GM12874 (cell line): Measurements from ENCODE around the gene UBE2J2.

Experiments
- CTCF ChIP-seq: IDR thresholded peaks from 2 replicates; pipeline ENCODE4 v1.5.1; 2011; ENCODE audit warnings: low read depth, mild to moderate bottlenecking, control low read depth, low read length, moderate library complexity; ENCODE audit not compliant: insufficient read depth

UBE2J2 gene

GRCh38 chr1:1259951-1260600 lies 13.6 kb downstream of the UBE2J2 start:
- no peak for TF ChIP-seq CTCF

GRCh38 chr1:1259540-1259939 lies 14.1 kb downstream of the UBE2J2 start:
- no peak for TF ChIP-seq CTCF

GRCh38 chr1:1259119-1259488 lies 14.6 kb downstream of the UBE2J2 start:
- TF ChIP-seq CTCF, result no peak

- TF ChIP-seq CTCF, result no peak
These were observed 16.4 kb downstream of the UBE2J2 start for GRCh38 chr1:1256956-1257871.

- no peak for TF ChIP-seq CTCF
These were observed 18.0 kb downstream of the UBE2J2 start for GRCh38 chr1:1255611-1256010.

GRCh38 chr1:1255078-1255477 lies 18.6 kb downstream of the UBE2J2 start:
- no peak for TF ChIP-seq CTCF

- no peak for TF ChIP-seq CTCF
These were observed 19.0 kb downstream of the UBE2J2 start for GRCh38 chr1:1254667-1254998.
